SK-N-SH (cell line): ENCODE data around the gene NANOS3. TPM values are rescaled to one million over a fixed set of nuclear protein-coding genes. Genes with fewer than 3 reads are reported as not detected.

Source experiments
- CTCF ChIA-PET: fragments of 300-600, 350-600 bp; formaldehyde crosslinking; extraction: SDS; loops from one replicate; lab custom pipeline; 2021; lab: Yijun Ruan, JAX
- POLR2A ChIA-PET: fragments of 350-600 bp; sonication (Branson Sonifier 250); formaldehyde crosslinking; extraction: SDS; loops from one replicate; lab custom pipeline; 2020; ENCODE audit warnings: antibody characterized with exemption, inconsistent platforms; lab: Yijun Ruan, JAX
- DNase-seq: peaks from one replicate; pipeline ENCODE4 v3.0.0; 2012
- H2AFZ ChIP-seq: fragments of 200-600 bp; sonication (generic); 2 replicates; pipeline ENCODE4 v1.8.1; 2016; ENCODE audit warnings: antibody characterized with exemption, mild to moderate bottlenecking, low read depth
- H3F3A ChIP-seq: fragments of 200-600 bp; sonication (generic); replicated peaks from 2 replicates; pipeline ENCODE3; 2016; ENCODE audit warnings: antibody characterized with exemption, mild to moderate bottlenecking; ENCODE audit not compliant: insufficient read depth
- H3K27ac ChIP-seq, 2 experiments: fragments of 200-500 bp in 1 of 2; fragments of 200-600 bp in 1 of 2; sonication (Bioruptor generic) in 1 of 2; sonication (generic), shearing (Covaris generic) in 1 of 2; 2 replicates each; pipeline versions ENCODE4 v1.5.1 to v1.6.1; 2014 to 2016; ENCODE audit warnings: low read depth in 2 of 2, inconsistent platforms in 1 of 2, low read length in 1 of 2, mild to moderate bottlenecking in 1 of 2, mixed read lengths in 1 of 2
- H3K27me3 ChIP-seq: fragments of 200-600 bp; sonication (generic), shearing (Covaris generic); 2 replicates; pipeline ENCODE4 v1.6.1; 2016; ENCODE audit warnings: mixed run types; ENCODE audit not compliant: insufficient read depth
- H3K36me3 ChIP-seq, 2 experiments: fragments of 200-500 bp in 1 of 2; fragments of 200-600 bp in 1 of 2; sonication (Bioruptor generic) in 1 of 2; sonication (generic) in 1 of 2; replicated peaks in 1 of 2; 2 replicates each; pipeline versions ENCODE3 to v1.5.1; 2014 to 2016; ENCODE audit warnings: low read length in 1 of 2, mild to moderate bottlenecking in 1 of 2; ENCODE audit not compliant: insufficient read depth in 2 of 2, control insufficient read depth in 1 of 2
- H3K4me1 ChIP-seq, 2 experiments: fragments of 200-500 bp in 1 of 2; fragments of 200-600 bp in 1 of 2; sonication (Bioruptor generic) in 1 of 2; sonication (generic), shearing (Covaris generic) in 1 of 2; 2 replicates each; pipeline versions ENCODE4 v1.5.1 to v1.6.1; 2014 to 2016; ENCODE audit warnings: low read depth in 1 of 2, low read length in 1 of 2, mixed run types in 1 of 2; ENCODE audit not compliant: insufficient read depth in 2 of 2, control insufficient read depth in 1 of 2
- H3K4me2 ChIP-seq: fragments of 200-600 bp; sonication (generic), shearing (Covaris generic); 2 replicates; pipeline ENCODE4 v1.6.1; 2017; ENCODE audit warnings: mixed run types
- H3K4me3 ChIP-seq, 2 experiments: fragments of 200-500 bp in 1 of 2; fragments of 200-600 bp in 1 of 2; sonication (Bioruptor generic) in 1 of 2; sonication (generic), shearing (Covaris generic) in 1 of 2; 2 replicates each; pipeline versions ENCODE4 v1.5.1 to v1.8.1; 2014 to 2016; ENCODE audit warnings: low read depth in 2 of 2, inconsistent platforms in 1 of 2, low read length in 1 of 2, mild to moderate bottlenecking in 1 of 2, mixed read lengths in 1 of 2, moderate library complexity in 1 of 2
- H3K79me2 ChIP-seq: fragments of 200-600 bp; sonication (generic); 2 replicates; pipeline ENCODE4 v1.8.1; 2017; ENCODE audit warnings: mild to moderate bottlenecking; ENCODE audit not compliant: insufficient read depth
- H3K9ac ChIP-seq: fragments of 200-600 bp; sonication (generic); 2 replicates; pipeline ENCODE4 v1.6.1; 2017; ENCODE audit warnings: mixed run types
- H3K9me2 ChIP-seq: fragments of 200-600 bp; sonication (generic); 2 replicates; pipeline ENCODE4 v1.6.1; 2017; ENCODE audit warnings: mixed run types
- H3K9me3 ChIP-seq: fragments of 200-600 bp; sonication (generic); 2 replicates; pipeline ENCODE4 v1.6.1; 2017; ENCODE audit warnings: mixed run types, mild to moderate bottlenecking, moderate library complexity
- H4K20me1 ChIP-seq: fragments of 200-600 bp; sonication (generic); 2 replicates; pipeline ENCODE4 v1.6.1; 2017; ENCODE audit warnings: mild to moderate bottlenecking, mixed run types; ENCODE audit not compliant: insufficient read depth
- FOXJ3 ChIP-seq: sonication (generic); formaldehyde crosslinking; IDR thresholded peaks from 2 replicates; pipeline ENCODE4 v1.5.1; 2020; ENCODE audit warnings: mild to moderate bottlenecking, missing genetic modification reagents
- GABPA ChIP-seq: IDR thresholded peaks from 2 replicates; pipeline ENCODE4 v1.4.0; 2012; ENCODE audit warnings: low read depth, mild to moderate bottlenecking
- GATA2 ChIP-seq: sonication (generic); formaldehyde crosslinking; IDR thresholded peaks from 2 replicates; pipeline ENCODE4 v1.5.0; 2020; ENCODE audit warnings: mild to moderate bottlenecking, missing genetic modification reagents
- MEF2A ChIP-seq: IDR thresholded peaks from 2 replicates; pipeline ENCODE4 v1.4.0; 2012; ENCODE audit warnings: low read depth, borderline replicate concordance
- MXI1 ChIP-seq: IDR thresholded peaks from 2 replicates; pipeline ENCODE4 v1.6.1; 2012; ENCODE audit warnings: mild to moderate bottlenecking, low read depth, low read length, improper control_type of control experiment
- NFIC ChIP-seq: IDR thresholded peaks from 2 replicates; pipeline ENCODE4 v1.4.0; 2012; ENCODE audit warnings: borderline replicate concordance
- NRF1 ChIP-seq: IDR thresholded peaks from 2 replicates; pipeline ENCODE4 v1.6.1; 2012; ENCODE audit warnings: low read depth, mild to moderate bottlenecking, low read length
- POLR2AphosphoS5 ChIP-seq: IDR thresholded peaks from 2 replicates; pipeline ENCODE4 v1.6.1; 2012; ENCODE audit warnings: low read depth, low read length
- RCOR1 ChIP-seq: fragments of 150-350 bp; IDR thresholded peaks from 2 replicates; pipeline ENCODE4 v1.6.1; 2017; ENCODE audit warnings: antibody characterized with exemption, low read length
- RFX5 ChIP-seq: IDR thresholded peaks from 2 replicates; pipeline ENCODE4 v1.6.1; 2012; ENCODE audit warnings: mild to moderate bottlenecking, improper control_type of control experiment, low read length
- SIN3A ChIP-seq: IDR thresholded peaks from 2 replicates; pipeline ENCODE4 v1.6.1; 2012; ENCODE audit warnings: low read depth, mild to moderate bottlenecking, low read length, moderate library complexity, borderline replicate concordance
- SMC3 ChIP-seq: IDR thresholded peaks from 2 replicates; pipeline ENCODE4 v1.6.1; 2012; ENCODE audit warnings: low read depth, low read length, improper control_type of control experiment
- YY1 ChIP-seq: IDR thresholded peaks from 2 replicates; pipeline ENCODE4 v1.4.0; 2012; ENCODE audit warnings: low read depth, mild to moderate bottlenecking
- WGBS: methylation state at CpG from one replicate; pipeline ENCODE4 v1.1.6; 2017; ENCODE audit warnings: low lambda C conversion rate; 5-methylcytosine and 5-hydroxymethylcytosine counted together
- polyA plus RNA-seq, 3 experiments: library from polyadenylated mRNA; depleted of rRNA; stranded (reverse); fragments of >200 nt; gene quantifications; 2 replicates each; pipeline ENCODE4 v1.2.3, GENCODE V29; 2012
- TF ChIP-seq, protein P1 (sequence below): IDR thresholded peaks from 2 replicates; pipeline ENCODE4 v1.6.1; 2012; ENCODE audit warnings: mild to moderate bottlenecking, low read depth, low read length, moderate library complexity
- TF ChIP-seq, protein P2 (sequence below): IDR thresholded peaks from 2 replicates; pipeline ENCODE4 v1.4.0; 2012; ENCODE audit warnings: low read depth
- TF ChIP-seq, protein P3 (sequence below): fragments of 200-600 bp; sonication (generic); IDR thresholded peaks from 2 replicates; pipeline ENCODE4 v1.6.1; 2017; ENCODE audit warnings: antibody characterized with exemption, mild to moderate bottlenecking, moderate library complexity
- TF ChIP-seq, protein P4 (sequence below): IDR thresholded peaks from 2 replicates; pipeline ENCODE4 v1.4.0; 2012; ENCODE audit warnings: low read depth, borderline replicate concordance
- TF ChIP-seq, protein P5 (sequence below): fragments of 150-350 bp; IDR thresholded peaks from 2 replicates; pipeline ENCODE4 v1.6.1; 2017; ENCODE audit warnings: antibody characterized with exemption, low read length, low read depth, borderline replicate concordance

The NANOS3 gene
- polyA plus RNA-seq, 1 of the 3 experiments (the other 2 are of a cell fraction): 0.53 TPM

DNA sequence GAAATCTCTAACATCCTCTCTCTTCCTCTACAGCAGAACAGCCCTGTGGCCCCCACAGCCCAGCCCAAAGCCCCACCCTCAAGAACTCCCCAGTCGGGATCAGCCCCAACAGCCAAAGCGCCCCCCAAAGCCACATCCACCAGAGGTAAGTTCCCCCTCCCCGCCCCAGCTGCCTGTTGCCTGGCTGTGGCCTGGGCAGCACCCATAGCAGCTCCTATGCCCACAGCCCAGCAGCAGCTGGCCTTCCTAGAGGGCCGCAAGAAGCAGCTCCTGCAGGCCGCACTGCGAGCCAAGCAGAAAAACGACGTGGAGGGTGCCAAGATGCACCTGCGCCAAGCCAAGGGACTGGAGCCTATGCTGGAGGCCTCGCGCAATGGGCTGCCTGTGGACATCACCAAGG is 43.6 kb downstream of the NANOS3 start (continued):
- TF ChIP-seq, protein P1, sequence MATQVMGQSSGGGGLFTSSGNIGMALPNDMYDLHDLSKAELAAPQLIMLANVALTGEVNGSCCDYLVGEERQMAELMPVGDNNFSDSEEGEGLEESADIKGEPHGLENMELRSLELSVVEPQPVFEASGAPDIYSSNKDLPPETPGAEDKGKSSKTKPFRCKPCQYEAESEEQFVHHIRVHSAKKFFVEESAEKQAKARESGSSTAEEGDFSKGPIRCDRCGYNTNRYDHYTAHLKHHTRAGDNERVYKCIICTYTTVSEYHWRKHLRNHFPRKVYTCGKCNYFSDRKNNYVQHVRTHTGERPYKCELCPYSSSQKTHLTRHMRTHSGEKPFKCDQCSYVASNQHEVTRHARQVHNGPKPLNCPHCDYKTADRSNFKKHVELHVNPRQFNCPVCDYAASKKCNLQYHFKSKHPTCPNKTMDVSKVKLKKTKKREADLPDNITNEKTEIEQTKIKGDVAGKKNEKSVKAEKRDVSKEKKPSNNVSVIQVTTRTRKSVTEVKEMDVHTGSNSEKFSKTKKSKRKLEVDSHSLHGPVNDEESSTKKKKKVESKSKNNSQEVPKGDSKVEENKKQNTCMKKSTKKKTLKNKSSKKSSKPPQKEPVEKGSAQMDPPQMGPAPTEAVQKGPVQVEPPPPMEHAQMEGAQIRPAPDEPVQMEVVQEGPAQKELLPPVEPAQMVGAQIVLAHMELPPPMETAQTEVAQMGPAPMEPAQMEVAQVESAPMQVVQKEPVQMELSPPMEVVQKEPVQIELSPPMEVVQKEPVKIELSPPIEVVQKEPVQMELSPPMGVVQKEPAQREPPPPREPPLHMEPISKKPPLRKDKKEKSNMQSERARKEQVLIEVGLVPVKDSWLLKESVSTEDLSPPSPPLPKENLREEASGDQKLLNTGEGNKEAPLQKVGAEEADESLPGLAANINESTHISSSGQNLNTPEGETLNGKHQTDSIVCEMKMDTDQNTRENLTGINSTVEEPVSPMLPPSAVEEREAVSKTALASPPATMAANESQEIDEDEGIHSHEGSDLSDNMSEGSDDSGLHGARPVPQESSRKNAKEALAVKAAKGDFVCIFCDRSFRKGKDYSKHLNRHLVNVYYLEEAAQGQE: no peak
- no peak for TF ChIP-seq NRF1
- no peak for TF ChIP-seq POLR2AphosphoS5
- no peak for TF ChIP-seq MEF2A
- TF ChIP-seq, all 33 proteins: peak for 0

DNA sequence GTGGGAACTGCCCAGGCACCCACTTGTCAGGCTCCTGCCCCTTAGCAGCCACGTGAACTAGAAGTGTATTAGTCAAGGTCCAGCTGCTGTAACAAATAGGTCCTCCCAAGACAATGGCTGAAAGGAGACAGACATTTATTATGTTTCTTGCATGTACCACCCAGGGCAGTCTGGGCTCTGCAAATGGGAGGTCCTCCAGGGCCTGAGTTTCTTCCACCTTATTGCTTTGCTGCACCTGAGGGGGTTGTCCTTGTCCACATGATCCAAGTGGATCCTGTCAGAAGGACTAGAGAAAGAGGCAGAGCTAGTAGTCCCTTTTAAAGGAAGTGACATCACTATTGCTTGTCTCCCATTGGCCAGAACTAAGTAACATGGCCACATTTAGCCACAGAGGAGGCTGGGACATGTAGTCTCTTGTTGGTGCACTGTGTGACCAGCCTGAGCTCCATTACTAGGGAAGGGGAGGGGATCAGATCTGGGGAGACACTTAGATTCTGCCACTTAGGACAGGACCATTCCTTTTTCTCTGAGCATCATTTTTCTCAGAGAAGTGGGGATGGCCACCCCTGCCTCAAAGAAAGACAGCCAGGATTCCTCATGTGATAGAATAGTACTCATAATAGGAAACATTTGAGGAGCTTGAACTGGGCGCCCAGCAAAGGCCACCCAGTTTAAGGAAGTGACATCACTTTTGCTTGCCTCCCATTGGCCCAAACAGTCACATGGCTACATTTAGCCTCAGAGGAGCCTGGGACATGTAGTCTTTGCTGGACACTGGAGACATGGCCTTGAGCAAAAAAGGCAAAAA is 44.2 kb downstream of the NANOS3 start:
- no peak for TF ChIP-seq RFX5
- TF ChIP-seq, protein P2, sequence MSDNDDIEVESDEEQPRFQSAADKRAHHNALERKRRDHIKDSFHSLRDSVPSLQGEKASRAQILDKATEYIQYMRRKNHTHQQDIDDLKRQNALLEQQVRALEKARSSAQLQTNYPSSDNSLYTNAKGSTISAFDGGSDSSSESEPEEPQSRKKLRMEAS: no peak
- no peak for TF ChIP-seq FOXJ3 (CRISPR knock-in tag)
- TF ChIP-seq, protein P3, sequence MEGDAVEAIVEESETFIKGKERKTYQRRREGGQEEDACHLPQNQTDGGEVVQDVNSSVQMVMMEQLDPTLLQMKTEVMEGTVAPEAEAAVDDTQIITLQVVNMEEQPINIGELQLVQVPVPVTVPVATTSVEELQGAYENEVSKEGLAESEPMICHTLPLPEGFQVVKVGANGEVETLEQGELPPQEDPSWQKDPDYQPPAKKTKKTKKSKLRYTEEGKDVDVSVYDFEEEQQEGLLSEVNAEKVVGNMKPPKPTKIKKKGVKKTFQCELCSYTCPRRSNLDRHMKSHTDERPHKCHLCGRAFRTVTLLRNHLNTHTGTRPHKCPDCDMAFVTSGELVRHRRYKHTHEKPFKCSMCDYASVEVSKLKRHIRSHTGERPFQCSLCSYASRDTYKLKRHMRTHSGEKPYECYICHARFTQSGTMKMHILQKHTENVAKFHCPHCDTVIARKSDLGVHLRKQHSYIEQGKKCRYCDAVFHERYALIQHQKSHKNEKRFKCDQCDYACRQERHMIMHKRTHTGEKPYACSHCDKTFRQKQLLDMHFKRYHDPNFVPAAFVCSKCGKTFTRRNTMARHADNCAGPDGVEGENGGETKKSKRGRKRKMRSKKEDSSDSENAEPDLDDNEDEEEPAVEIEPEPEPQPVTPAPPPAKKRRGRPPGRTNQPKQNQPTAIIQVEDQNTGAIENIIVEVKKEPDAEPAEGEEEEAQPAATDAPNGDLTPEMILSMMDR: no peak
- no peak for TF ChIP-seq SMC3
- TF ChIP-seq NRF1: no peak
- no peak for TF ChIP-seq MXI1
- no peak for TF ChIP-seq NFIC
- TF ChIP-seq, protein P1: no peak
- TF ChIP-seq GABPA: peak; percentile 67
- TF ChIP-seq RCOR1: no peak
- TF ChIP-seq, protein P4, sequence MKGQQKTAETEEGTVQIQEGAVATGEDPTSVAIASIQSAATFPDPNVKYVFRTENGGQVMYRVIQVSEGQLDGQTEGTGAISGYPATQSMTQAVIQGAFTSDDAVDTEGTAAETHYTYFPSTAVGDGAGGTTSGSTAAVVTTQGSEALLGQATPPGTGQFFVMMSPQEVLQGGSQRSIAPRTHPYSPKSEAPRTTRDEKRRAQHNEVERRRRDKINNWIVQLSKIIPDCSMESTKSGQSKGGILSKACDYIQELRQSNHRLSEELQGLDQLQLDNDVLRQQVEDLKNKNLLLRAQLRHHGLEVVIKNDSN: peak; percentile 92
- TF ChIP-seq GATA2 (CRISPR knock-in tag): no peak
- TF ChIP-seq SIN3A: no peak
- TF ChIP-seq, protein P5, sequence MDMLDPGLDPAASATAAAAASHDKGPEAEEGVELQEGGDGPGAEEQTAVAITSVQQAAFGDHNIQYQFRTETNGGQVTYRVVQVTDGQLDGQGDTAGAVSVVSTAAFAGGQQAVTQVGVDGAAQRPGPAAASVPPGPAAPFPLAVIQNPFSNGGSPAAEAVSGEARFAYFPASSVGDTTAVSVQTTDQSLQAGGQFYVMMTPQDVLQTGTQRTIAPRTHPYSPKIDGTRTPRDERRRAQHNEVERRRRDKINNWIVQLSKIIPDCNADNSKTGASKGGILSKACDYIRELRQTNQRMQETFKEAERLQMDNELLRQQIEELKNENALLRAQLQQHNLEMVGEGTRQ: peak; percentile 50; the same call in 1 of the 2 replicates
- peak; percentile 75; the same call in 1 of the 2 replicates for TF ChIP-seq YY1
- H3K4me2 ChIP-seq: no peak overlapping the region
- no peaks in the 10 kb centered on the region for H3K9me2 ChIP-seq
- ChIA-PET CTCF (interaction anchor here (0.5 to 1.3 kb wide), 6 partner anchors 12 to 152 kb away, joined by 3 to 5 read pairs (median 4); partner anchors contain the start of gene MISP3), POLR2A (interaction anchor here (1.0 kb wide), 1 partner anchor 10 kb away, joined by 3 read pairs; no protein-coding TSS in a partner anchor)
- H3K9me3 ChIP-seq: no peaks in the 10 kb centered on the region
- no peak overlapping the region for H2AFZ ChIP-seq
- no peak overlapping the region for H3K4me3 ChIP-seq
- H3K9ac ChIP-seq: no peak overlapping the region
- H3K79me2 ChIP-seq: no peaks in the 10 kb centered on the region
- H3F3A ChIP-seq: no peaks in the 10 kb centered on the region
- no peak overlapping the region for H3K27ac ChIP-seq
- no peaks in the 10 kb centered on the region for H3K27me3 ChIP-seq
- peaks cover 13 to 16% of the 10 kb centered on the region in 2 experiments for H3K36me3 ChIP-seq
- no peaks in the 10 kb centered on the region for H3K4me1 ChIP-seq
- H4K20me1 ChIP-seq: no peaks in the 10 kb centered on the region
- 89% methylated on average over 1 of the region's 2 CpGs for WGBS
- peak; percentile 77 for DNase-seq
